Neutrophil (primary cell): Measurements from ENCODE around the gene HOXD12.

Source experiments
- H3K27ac ChIP-seq: fragments of 200-600 bp; sonication (generic); 2 replicates; pipeline ENCODE4 v1.5.1; 2016; ENCODE audit warnings: mild to moderate bottlenecking, moderate library complexity
- H3K27me3 ChIP-seq: fragments of 200-600 bp; sonication (generic); 2 replicates; pipeline ENCODE4 v1.6.0; 2016; ENCODE audit warnings: mild to moderate bottlenecking
- H3K36me3 ChIP-seq: fragments of 200-600 bp; sonication (generic); 2 replicates; pipeline ENCODE4 v1.5.1; 2017
- H3K4me1 ChIP-seq, 2 experiments: fragments of 200-600 bp in 1 of 2; sonication (generic) in 1 of 2; 1 replicate in 1 of 2; 2 replicates in 1 of 2; pipeline versions ENCODE4 v1.5.1 to v1.6.1; 2013 to 2016; ENCODE audit warnings: low read depth in 1 of 2, low read length in 1 of 2, mild to moderate bottlenecking in 1 of 2, moderate library complexity in 1 of 2; ENCODE audit not compliant: control insufficient read depth in 1 of 2, insufficient read depth in 1 of 2
- H3K4me3 ChIP-seq, 2 experiments: fragments of 200-600 bp in 1 of 2; sonication (generic) in 1 of 2; 1 replicate in 1 of 2; 2 replicates in 1 of 2; pipeline ENCODE4 v1.5.1; 2013 to 2016; ENCODE audit warnings: low read depth in 1 of 2, low read length in 1 of 2, mild to moderate bottlenecking in 1 of 2, moderate library complexity in 1 of 2
- H3K9me3 ChIP-seq: fragments of 200-600 bp; sonication (generic); 2 replicates; pipeline ENCODE4 v1.5.1; 2016
- TF ChIP-seq, protein P1 (sequence below): fragments of 200-600 bp; sonication (generic); IDR thresholded peaks from 2 replicates; pipeline ENCODE4 v1.5.1; 2016; ENCODE audit warnings: antibody characterized with exemption

The HOXD12 gene, protein sequence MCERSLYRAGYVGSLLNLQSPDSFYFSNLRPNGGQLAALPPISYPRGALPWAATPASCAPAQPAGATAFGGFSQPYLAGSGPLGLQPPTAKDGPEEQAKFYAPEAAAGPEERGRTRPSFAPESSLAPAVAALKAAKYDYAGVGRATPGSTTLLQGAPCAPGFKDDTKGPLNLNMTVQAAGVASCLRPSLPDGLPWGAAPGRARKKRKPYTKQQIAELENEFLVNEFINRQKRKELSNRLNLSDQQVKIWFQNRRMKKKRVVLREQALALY

DNA sequence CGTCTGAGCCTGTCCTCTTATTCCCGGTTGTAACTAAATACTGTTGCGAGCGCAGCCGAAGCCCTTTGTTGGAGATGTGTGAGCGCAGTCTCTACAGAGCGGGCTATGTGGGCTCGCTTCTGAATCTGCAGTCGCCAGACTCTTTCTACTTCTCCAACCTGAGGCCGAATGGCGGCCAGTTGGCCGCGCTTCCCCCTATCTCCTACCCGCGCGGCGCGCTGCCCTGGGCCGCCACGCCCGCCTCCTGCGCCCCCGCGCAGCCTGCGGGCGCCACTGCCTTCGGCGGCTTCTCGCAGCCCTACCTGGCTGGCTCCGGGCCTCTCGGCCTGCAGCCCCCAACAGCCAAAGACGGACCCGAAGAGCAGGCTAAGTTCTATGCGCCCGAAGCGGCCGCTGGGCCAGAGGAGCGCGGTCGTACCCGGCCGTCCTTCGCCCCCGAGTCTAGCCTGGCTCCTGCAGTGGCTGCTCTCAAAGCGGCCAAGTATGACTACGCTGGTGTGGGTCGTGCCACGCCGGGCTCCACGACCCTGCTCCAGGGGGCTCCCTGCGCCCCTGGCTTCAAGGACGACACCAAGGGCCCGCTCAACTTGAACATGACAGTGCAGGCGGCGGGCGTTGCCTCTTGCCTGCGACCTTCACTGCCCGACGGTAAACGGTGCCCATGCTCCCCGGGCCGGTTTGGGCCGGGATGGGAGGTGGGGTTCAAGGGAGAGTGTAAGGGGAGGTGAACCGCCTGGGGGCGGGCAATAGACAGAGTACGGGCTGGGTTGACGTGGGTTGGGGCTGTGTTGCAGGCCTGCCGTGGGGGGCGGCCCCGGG is at the start of gene HOXD12:
TSS of gene HOXD12 (plus strand) at position 68 of the 819 bp plus-strand sequence. CDS start at position 75, 7 bp downstream.
- Histone ChIP-seq H3K27ac (no peak within 1 kb of the TSS), H3K27me3 (peaks cover 100% of the 10 kb centered on the region), H3K36me3 (no peaks in the 10 kb centered on the region), H3K9me3 (no peaks in the 10 kb centered on the region), H3K4me3 (no peak within 1 kb of the TSS), H3K4me1 (peaks cover 19 to 27% of the 10 kb centered on the region in 2 experiments)
- TF ChIP-seq, protein P1, sequence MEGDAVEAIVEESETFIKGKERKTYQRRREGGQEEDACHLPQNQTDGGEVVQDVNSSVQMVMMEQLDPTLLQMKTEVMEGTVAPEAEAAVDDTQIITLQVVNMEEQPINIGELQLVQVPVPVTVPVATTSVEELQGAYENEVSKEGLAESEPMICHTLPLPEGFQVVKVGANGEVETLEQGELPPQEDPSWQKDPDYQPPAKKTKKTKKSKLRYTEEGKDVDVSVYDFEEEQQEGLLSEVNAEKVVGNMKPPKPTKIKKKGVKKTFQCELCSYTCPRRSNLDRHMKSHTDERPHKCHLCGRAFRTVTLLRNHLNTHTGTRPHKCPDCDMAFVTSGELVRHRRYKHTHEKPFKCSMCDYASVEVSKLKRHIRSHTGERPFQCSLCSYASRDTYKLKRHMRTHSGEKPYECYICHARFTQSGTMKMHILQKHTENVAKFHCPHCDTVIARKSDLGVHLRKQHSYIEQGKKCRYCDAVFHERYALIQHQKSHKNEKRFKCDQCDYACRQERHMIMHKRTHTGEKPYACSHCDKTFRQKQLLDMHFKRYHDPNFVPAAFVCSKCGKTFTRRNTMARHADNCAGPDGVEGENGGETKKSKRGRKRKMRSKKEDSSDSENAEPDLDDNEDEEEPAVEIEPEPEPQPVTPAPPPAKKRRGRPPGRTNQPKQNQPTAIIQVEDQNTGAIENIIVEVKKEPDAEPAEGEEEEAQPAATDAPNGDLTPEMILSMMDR: no peak

DNA sequence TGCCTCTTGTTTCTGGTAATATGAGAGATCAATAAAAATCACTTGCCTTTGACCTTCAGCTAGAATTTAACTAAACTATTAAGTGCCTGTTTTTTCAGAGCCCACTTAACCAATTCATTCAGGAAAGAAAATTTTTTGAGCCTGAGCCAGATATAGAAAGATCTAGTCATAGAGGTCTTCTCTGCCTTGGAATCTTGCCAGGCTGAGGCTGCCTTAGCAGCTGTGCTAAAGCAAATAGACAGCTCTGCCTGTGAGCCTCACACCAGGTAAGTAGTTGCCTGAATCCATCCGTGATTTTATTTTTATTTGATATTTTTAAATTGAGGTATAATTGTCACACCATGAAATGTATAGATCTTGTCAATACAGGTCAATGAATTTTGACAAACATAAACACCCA is 43.2 kb upstream of the HOXD12 start:
- Histone ChIP-seq H3K27ac (no peak overlapping the region), H3K9me3 (no peaks in the 10 kb centered on the region), H3K36me3 (no peaks in the 10 kb centered on the region), H3K27me3 (peaks cover 100% of the 10 kb centered on the region), H3K4me3 (no peak overlapping the region), H3K4me1 (no peaks in the 10 kb centered on the region)
- TF ChIP-seq, protein P1: no peak

DNA sequence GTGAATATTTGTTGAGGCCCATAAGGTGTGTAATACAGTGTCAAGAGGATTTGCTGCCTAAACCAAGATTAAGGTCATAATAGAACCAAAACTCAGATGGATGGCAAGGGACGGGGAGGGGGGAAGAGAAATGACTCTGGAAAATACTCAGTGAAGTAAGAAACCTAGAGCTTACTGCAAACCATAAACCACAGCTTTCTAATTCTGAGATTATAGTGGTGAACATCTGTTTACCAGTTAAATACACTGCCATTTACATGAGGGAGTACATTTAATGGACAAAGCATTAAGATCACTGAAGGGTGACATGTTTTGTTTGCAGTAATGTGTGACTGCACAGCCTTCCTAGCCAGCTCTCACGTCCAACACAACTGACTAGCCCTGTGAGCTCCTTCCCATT is 35.6 kb upstream of the HOXD12 start:
- peaks cover 100% of the 10 kb centered on the region for H3K27me3 ChIP-seq

DNA sequence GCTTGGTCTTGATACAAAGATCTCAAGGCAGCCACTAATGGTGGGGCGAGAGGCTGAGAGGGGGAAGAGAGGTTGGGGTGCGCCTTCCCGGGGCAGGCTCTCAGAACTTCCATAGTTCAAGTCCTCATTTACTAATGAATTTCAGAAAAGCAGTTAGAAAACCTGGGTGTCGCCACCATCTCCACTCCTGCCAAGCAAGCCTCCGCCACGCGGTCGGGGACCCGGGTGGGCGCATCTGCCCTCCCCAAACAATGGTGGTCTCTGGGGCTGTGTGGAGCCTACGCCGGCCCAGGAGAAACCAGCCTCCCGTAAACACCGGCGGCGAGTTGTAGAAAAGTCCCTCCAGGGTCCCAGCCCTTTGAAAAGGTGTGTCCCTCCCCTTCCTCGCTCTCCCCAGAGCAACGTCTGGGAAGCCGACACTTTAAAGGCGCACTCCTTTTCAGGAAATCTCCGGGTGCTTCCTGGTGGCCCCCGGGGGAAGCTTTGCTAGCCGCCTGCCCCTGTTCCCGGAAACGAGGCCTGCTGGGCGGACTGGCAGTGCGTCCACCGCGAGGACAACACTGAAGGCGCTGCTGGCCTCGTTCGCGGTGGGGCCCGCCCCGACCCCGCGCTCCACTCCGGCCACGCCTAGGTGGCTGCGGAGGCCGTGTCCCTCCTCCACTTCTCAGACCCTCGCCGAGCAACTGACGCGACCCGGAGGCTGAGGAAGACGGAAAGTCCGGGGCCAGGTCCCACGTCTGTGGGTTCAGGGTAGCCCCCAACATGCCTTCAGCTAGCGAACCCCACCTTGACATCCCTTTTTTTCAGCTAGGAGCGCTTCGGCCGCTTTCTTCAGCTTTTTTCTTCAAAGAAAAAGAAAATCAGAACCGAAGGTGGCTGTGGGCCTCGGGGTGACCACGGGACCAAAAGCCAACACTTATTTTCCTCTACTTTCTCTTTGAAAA is 32.7 kb upstream of the HOXD12 start:
- TF ChIP-seq, protein P1: no peak
- Histone ChIP-seq H3K4me1 (peaks cover 20 to 24% of the 10 kb centered on the region in 2 experiments), H3K9me3 (no peaks in the 10 kb centered on the region), H3K27ac (no peak overlapping the region), H3K36me3 (no peaks in the 10 kb centered on the region), H3K4me3 (peak overlapping the region in 1 of 2 experiments; percentile 4), H3K27me3 (peaks cover 100% of the 10 kb centered on the region)

More for the DNA sequence above, 35.6 kb upstream of the HOXD12 start:
- Histone ChIP-seq H3K4me1 (peaks cover 20% of the 10 kb centered on the region in 2 experiments), H3K27ac (no peak overlapping the region), H3K4me3 (no peak overlapping the region), H3K36me3 (no peaks in the 10 kb centered on the region), H3K9me3 (no peaks in the 10 kb centered on the region)
- TF ChIP-seq, protein P1: no peak
